ENCODE data around the gene DSP.

GRCh38 chr6:7631466-7631865 is 90.0 kb downstream of the DSP start:
- TF ChIP-seq POLR2A (IDR thresholded peaks at IDR 0.05): no peak
- TF ChIP-seq, protein P1, sequence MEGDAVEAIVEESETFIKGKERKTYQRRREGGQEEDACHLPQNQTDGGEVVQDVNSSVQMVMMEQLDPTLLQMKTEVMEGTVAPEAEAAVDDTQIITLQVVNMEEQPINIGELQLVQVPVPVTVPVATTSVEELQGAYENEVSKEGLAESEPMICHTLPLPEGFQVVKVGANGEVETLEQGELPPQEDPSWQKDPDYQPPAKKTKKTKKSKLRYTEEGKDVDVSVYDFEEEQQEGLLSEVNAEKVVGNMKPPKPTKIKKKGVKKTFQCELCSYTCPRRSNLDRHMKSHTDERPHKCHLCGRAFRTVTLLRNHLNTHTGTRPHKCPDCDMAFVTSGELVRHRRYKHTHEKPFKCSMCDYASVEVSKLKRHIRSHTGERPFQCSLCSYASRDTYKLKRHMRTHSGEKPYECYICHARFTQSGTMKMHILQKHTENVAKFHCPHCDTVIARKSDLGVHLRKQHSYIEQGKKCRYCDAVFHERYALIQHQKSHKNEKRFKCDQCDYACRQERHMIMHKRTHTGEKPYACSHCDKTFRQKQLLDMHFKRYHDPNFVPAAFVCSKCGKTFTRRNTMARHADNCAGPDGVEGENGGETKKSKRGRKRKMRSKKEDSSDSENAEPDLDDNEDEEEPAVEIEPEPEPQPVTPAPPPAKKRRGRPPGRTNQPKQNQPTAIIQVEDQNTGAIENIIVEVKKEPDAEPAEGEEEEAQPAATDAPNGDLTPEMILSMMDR (IDR thresholded peaks at IDR 0.05 in 8 of 11, conservative IDR thresholded peaks at IDR 0.05 in 3 of 11): no peak
- no peak for TF ChIP-seq POLR2AphosphoS5 (IDR thresholded peaks at IDR 0.05)

All from spleen (tissue), 7 donors.